PC-3 (cell line): ENCODE data around the gene SARNP. TPM values are rescaled to one million over a fixed set of nuclear protein-coding genes. Genes with fewer than 3 reads are reported as not detected.
"Not testable (repeated sequence)": the region's sequence is repeated elsewhere in the genome, so short reads cannot be mapped to it uniquely, and the experiment has no call there.

Source experiments
- ATAC-seq: fragments of 200-7000 bp; cut with Tn5 transposase; 2 replicates; pipeline ENCODE4 v1.9.1; 2020; ENCODE audit warnings: mild to moderate bottlenecking, moderate library complexity
- BruUV-seq: library from RNA; stranded (reverse); fragments of 400-500 nt; replicated peaks from 2 replicates; lab custom pipeline; 2021; lab: Mats Ljungman, UMichigan
- CTCF ChIA-PET: fragments of 300-600 bp; sonication (Branson Sonifier 250); formaldehyde crosslinking; loops from one replicate; lab custom pipeline; 2022; ENCODE audit warnings: antibody characterized with exemption; lab: Charles Lee
- POLR2A ChIA-PET: fragments of 300-600 bp; sonication (Branson Sonifier 250); formaldehyde crosslinking; loops from one replicate; lab custom pipeline; 2022; ENCODE audit warnings: antibody characterized with exemption; ENCODE audit not compliant: unreplicated experiment; lab: Charles Lee
- DNase-seq: peaks from one replicate; pipeline ENCODE4 v3.0.0-alpha.2; 2015
- H2AFZ ChIP-seq: fragments of 300-600 bp; sonication (generic); 2 replicates; pipeline ENCODE4 v1.6.0; 2016; ENCODE audit warnings: antibody characterized with exemption, low read length
- H3F3A ChIP-seq: fragments of 300-600 bp; sonication (generic); one replicate; pipeline ENCODE4 v1.6.0; 2017; ENCODE audit warnings: antibody characterized with exemption, low read length, control low read depth, mild to moderate bottlenecking; ENCODE audit not compliant: unreplicated experiment
- H3K27ac ChIP-seq: fragments of 300-600 bp; sonication (generic); 2 replicates; pipeline ENCODE4 v1.5.1; 2016; ENCODE audit warnings: mild to moderate bottlenecking, low read length
- H3K27me3 ChIP-seq: fragments of 300-600 bp; sonication (generic); 2 replicates; pipeline ENCODE4 v1.6.1; 2016; ENCODE audit warnings: low read length, mixed read lengths
- H3K36me3 ChIP-seq: fragments of 300-600 bp; sonication (generic); 2 replicates; pipeline ENCODE4 v1.6.1; 2016; ENCODE audit warnings: low read depth, mixed run types, low read length, mixed read lengths
- H3K4me1 ChIP-seq: fragments of 300-600 bp; sonication (generic); 2 replicates; pipeline ENCODE4 v1.5.1; 2016; ENCODE audit warnings: low read length; ENCODE audit not compliant: insufficient read depth
- H3K4me2 ChIP-seq: fragments of 300-600 bp; sonication (generic); 2 replicates; pipeline ENCODE4 v1.6.0; 2016; ENCODE audit warnings: low read length
- H3K4me3 ChIP-seq: fragments of 300-600 bp; sonication (generic); 2 replicates; pipeline ENCODE4 v1.5.1; 2016; ENCODE audit warnings: mild to moderate bottlenecking, low read length, mixed read lengths
- H3K79me2 ChIP-seq: fragments of 300-600 bp; sonication (generic); 2 replicates; pipeline ENCODE4 v1.6.1; 2017; ENCODE audit warnings: low read length, mixed read lengths
- H3K9ac ChIP-seq: fragments of 300-600 bp; sonication (generic); 2 replicates; pipeline ENCODE4 v1.6.0; 2016; ENCODE audit warnings: mild to moderate bottlenecking, low read length
- H3K9me2 ChIP-seq: fragments of 300-600 bp; sonication (generic); replicated peaks from 2 replicates; pipeline ENCODE4 v1.6.1; 2016; ENCODE audit warnings: mixed run types, low read length, mixed read lengths
- H3K9me3 ChIP-seq: fragments of 300-600 bp; sonication (generic); 2 replicates; pipeline ENCODE4 v1.6.1; 2016; ENCODE audit warnings: low read length, mixed read lengths
- H4K20me1 ChIP-seq: fragments of 300-600 bp; sonication (generic); 2 replicates; pipeline ENCODE4 v1.6.1; 2016; ENCODE audit warnings: low read length, mixed read lengths
- CTCF ChIP-seq: fragments of 300-600 bp; sonication (generic); conservative IDR thresholded peaks from 2 replicates; pipeline ENCODE4 v1.5.1; 2017; ENCODE audit warnings: antibody characterized with exemption, low read depth, mild to moderate bottlenecking, low read length
- EZH2 ChIP-seq: fragments of 300-600 bp; sonication (generic); IDR thresholded peaks from one replicate; pipeline ENCODE4 v1.6.1; 2017; ENCODE audit warnings: antibody characterized with exemption, mild to moderate bottlenecking, low read length; ENCODE audit not compliant: unreplicated experiment
- EZH2phosphoT487 ChIP-seq: fragments of 300-600 bp; sonication (generic); IDR thresholded peaks from 2 replicates; pipeline ENCODE4 v1.6.1; 2018; ENCODE audit warnings: mild to moderate bottlenecking, antibody characterized with exemption, low read length, borderline replicate concordance
- intact Hi-C: fragments of 100-400 bp; cut with micrococcal nuclease; formaldehyde crosslinking; loops from 2 replicates; pipeline ENCODE4 v1.9.0; 2023
- total RNA-seq: library from RNA; depleted of rRNA; stranded (reverse); fragments of >200 nt; gene quantifications from 2 replicates; pipeline ENCODE4 v1.2.3, GENCODE V29; 2014

SARNP gene
- total RNA-seq, 1 experiment from 2014 or later, result 103 TPM

GRCh38 chr12:55838361-55838760 lies 20.8 kb upstream of the SARNP start:
- Histone ChIP-seq H3K27me3 (no peaks in the 10 kb centered on the region), H3K36me3 (no peaks in the 10 kb centered on the region), H4K20me1 (no peaks in the 10 kb centered on the region), H3K4me2 (no peak overlapping the region), H3K79me2 (no peaks in the 10 kb centered on the region), H3K27ac (no peak overlapping the region), H3K9ac (no peak overlapping the region), H3K9me2 (no peaks in the 10 kb centered on the region), H3K9me3 (no peaks in the 10 kb centered on the region), H2AFZ (no peak overlapping the region), H3K4me3 (no peak overlapping the region), H3F3A (no peaks in the 10 kb centered on the region), H3K4me1 (peaks cover 9% of the 10 kb centered on the region)
- intact Hi-C loops, result no loop called here
- DNase-seq (no peak), ATAC-seq (no peak)
- no TSS peak for BruUV-seq
- CTCF ChIA-PET, result interaction anchor here (0.7 kb wide), 1 partner anchor 102 kb away, joined by 12 read pairs; no protein-coding TSS in a partner anchor
- POLR2A ChIA-PET, result no interaction called here
- no peak for TF ChIP-seq EZH2
- no peak for TF ChIP-seq CTCF
- no peak for TF ChIP-seq EZH2phosphoT487

GRCh38 chr12:55834400-55834799 lies 16.9 kb upstream of the SARNP start:
- H3K4me2 ChIP-seq, H3K9me3 ChIP-seq, H2AFZ ChIP-seq, POLR2A ChIA-PET, H3K36me3 ChIP-seq, H3K9me2 ChIP-seq, H3K9ac ChIP-seq, H4K20me1 ChIP-seq, CTCF ChIA-PET, DNase-seq, ATAC-seq, H3K4me3 ChIP-seq, BruUV-seq, H3K4me1 ChIP-seq, H3K79me2 ChIP-seq, H3K27ac ChIP-seq, H3F3A ChIP-seq, H3K27me3 ChIP-seq, intact Hi-C loops: not testable (repeated sequence)

- Histone ChIP-seq H2AFZ (no peak overlapping the region), H3K27ac (no peak overlapping the region), H3K9me2 (no peaks in the 10 kb centered on the region), H3F3A (no peaks in the 10 kb centered on the region), H3K9me3 (no peaks in the 10 kb centered on the region), H3K27me3 (no peaks in the 10 kb centered on the region), H3K36me3 (no peaks in the 10 kb centered on the region), H3K4me2 (no peak overlapping the region), H3K9ac (no peak overlapping the region), H3K4me1 (peaks cover 8% of the 10 kb centered on the region; the same call in 1 of the 2 replicates), H4K20me1 (no peaks in the 10 kb centered on the region), H3K4me3 (no peak overlapping the region), H3K79me2 (peaks cover 20% of the 10 kb centered on the region)
- no peak for DNase-seq
- ChIA-PET POLR2A (no interaction called here), CTCF (no interaction called here)
- ATAC-seq, result no peak
- TF ChIP-seq EZH2phosphoT487, result no peak
- TF ChIP-seq CTCF, result no peak
- TF ChIP-seq EZH2, result no peak
- no TSS peak for BruUV-seq
- intact Hi-C loops, result no loop called here
Measured at GRCh38 chr12:55833056-55833455, 15.5 kb upstream of the SARNP start.
